ENCODE data around the gene DLG2.
"Not testable (repeated sequence)": the region's sequence is repeated elsewhere in the genome, so short reads cannot be mapped to it uniquely, and the experiment has no call there.

The DLG2 gene

DNA sequence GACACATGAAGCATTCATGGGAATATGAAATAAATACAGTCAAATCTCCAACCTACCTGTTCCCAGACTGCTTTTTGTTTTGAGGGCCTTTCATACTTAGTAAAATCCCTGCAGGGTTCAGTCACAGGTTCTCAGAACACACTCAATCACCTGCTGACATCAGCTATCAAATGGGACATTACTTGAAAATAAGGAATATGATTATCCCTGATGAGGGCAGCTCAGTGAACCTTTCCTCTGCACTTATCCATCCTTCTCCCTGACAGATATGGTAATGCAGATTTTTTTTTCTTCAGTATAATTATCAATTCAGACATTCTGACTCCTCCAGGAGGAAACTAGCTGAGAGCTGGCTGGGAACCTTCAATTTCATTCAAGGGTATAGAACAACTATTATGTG lies 1213.6 kb downstream of the DLG2 start:
- DNase-seq = no peak

DNA sequence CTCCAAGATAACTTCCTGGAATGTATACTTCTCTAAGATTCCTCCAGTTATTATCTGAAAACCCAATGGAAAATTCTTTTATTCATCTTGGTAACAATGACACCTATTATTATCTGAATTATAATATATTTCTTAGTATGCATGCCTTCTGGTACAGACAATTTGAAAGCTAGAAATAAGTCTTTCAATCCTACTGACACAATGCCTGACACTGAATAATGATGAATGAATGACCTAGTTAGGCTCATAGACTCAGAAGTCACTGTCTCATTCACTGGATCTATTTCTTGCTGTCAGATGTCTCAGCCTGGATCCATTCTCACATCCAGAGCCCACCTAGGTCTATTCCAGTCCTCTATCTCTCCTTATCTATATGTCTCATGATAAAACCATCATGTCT lies 1214.3 kb downstream of the DLG2 start:
- DNase-seq = no peak

DNA sequence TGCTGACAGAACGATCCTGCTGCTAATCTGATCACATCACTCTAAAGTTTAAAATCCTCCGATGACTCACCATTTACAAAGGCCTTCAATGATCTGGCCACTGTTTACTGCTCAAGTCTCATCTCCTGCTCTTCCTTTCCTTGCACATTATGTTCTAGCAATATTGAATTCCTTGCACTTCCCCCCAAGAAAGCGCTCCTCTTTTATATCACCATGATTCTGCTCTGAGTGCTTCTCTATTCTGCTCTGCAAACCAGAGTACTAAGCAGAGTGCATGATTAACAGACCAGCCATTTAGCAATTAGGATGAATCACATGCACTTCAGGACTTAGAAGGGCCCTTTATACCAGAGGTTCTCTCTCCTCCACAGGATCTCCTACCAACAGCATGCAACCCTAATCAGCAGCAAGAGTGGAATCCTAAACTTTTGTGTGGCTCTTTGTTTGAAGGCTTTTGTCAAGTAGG lies 1218.2 kb downstream of the DLG2 start:
- DNase-seq = no peak

DNA sequence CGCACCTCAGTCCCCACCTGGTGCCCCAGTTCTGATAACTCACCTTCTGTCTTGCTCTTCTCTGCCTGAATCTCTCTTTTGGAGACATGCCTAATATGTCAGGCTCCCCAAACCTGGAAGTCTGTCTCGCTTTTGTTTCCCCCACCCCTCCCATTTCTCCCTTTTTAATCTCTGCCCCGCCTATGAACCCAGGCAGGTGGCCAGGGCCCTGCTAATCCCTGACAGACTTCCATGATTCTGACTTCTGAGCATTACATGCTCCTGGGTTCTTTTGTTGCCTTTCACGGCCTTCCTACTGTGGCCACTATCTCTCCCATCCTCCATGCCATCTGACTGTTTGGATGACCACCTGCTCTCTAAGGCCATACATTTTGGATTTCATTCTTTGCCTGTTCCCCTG lies 1220.1 kb downstream of the DLG2 start:
- no peak for DNase-seq

DNA sequence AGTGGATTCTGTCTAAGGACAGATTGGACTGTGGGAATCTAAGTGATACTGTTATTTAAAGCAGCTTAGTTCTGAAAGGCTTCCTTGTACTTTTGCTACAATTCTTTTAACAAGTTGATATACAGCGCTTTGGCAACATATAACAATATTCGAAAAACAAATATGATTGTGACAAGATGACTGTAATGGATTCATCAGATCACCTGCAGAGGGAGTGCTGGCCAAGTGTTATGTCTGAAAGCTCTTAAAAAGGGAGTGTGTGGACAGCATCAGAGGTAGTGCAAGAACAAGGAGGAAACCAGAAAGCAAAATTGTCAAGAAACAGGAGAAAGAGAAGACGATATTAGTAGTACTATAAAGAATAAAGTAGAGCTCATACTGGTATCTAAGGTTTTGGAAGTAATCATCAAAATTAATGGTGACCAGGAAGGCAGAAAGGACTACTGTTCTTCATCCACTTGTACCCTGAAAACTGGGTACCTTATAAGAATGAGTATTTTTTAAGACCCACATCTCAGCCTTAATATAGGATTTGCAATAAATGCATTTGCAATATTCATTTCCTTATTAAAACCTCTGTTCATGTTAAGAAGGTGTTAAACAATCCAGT lies 1229.0 kb downstream of the DLG2 start:
- DNase-seq = no peak

DNA sequence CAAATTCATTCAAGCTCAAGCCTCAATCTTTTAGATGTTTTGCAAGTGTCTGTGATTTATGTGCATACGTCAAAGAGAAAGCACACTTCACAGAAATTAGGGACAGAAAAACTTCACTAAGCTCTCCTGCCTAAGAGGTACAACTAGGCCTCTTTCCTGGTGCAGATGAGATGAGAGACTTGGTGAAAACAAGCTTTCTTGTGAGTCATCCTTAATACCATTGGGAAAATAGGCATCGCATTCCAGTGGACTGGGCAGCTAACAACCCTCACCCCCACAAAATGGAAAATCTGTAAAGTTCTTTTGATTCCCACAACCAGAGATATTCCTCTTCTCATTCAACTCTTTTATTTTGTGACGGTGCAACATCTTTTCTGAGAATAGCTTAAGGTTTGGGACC lies 1230.6 kb downstream of the DLG2 start:
- no peak for DNase-seq

DNA sequence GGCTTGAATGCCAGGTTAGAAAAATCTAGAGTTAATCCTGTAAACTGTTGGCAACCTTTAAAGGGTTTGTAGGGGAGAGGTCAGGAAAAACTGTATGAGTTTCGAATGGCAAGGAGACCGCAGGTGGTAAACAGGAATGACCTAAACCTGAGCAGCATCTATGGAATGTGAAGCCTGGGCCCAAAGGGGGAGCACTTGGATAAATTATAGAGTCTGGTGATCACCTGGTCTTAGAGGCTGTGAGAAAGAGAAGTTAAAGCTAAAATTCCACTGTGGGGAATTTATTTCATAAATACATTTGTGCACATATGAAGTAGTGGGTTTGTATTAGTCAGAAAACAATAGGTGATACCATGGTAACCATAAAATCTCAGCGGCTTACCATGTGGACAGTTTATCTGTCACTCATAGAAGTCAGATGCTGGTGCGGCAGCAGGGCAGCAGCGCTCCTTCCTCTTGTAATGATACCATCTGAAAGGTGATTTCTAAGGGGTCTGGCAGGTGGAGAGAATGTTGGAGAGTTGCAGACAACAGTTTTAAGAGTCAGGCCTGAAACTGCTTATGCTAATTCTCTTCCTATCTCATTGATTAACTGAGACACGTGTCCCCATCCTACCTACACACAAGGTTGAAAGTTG lies 1236.6 kb downstream of the DLG2 start:
- no peak for DNase-seq

DNA sequence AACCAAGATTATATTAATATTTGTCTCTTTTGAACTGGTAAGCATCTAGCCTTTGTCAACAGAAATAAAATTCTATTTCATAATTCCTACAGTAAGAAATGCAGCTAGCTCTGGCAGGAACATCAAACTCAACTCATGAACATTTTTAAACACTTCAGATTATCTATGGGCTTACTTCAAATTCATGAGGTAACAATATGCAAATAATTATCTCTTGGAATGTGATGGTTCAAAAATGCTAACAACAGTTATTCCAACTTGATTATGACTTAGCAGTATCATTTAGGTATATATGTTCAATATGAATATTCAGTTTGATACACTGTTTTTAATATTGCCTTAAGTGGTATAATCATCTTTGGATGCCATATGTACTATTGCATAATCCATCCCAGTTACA lies 1237.4 kb downstream of the DLG2 start:
- no peak for DNase-seq

DNA sequence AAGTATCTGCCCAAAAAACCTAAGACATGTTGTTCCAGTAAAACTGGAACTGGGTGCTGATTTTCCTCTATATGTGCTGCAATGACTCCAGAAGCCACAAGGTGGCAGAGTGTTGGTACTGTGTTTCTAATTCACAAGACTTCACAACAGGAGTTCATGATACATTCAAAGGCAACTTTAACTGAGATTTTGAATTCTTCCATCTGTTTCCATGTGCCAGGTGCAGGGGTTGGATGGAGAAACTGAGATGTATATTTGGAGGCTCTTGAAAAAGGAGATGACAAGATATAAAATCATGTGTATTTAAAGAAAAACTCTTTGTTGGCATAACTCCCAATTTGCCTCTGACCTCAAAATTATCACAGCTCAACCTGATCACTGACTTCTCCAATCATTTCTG lies 1242.4 kb downstream of the DLG2 start:
- DNase-seq = no peak

DNA sequence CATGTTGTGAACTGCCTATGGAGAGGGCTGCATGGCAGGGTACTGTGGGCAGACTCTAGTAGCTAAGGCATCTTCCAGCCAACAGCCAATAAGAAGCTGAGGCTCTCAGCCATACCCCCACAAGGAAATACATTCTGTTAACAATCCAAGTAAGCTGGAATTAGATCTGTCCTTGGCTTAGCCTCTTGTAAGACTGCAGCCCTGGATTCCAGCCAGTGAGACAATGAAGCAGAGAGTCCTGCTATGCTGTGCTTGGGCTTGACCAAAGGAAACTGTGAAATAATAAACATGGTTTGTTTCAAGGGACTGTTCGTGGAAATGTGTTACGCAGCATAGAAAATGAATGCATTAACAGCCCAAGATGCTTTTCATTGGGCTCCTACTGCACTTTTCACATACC lies 1243.6 kb downstream of the DLG2 start:
- no peak for DNase-seq

DNA sequence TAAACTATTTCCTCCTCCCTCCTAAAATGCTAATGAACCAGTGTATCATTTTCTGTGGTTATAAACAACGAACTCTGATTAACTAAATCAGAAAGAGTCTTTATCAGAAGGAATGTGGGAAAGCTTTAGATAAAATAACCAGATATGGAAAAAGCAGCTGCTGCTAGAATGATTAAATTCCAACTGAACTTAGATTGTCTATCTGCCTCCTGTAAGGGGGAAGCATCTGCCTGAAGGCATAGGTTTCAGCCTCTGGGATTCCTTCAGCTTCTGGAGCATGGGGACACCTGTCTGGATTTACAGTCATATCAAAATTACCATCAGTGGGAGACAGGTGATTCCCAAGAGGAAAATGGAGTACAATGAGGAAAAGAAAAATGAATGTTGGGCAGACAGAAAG lies 1245.5 kb downstream of the DLG2 start:
- DNase-seq = no peak

DNA sequence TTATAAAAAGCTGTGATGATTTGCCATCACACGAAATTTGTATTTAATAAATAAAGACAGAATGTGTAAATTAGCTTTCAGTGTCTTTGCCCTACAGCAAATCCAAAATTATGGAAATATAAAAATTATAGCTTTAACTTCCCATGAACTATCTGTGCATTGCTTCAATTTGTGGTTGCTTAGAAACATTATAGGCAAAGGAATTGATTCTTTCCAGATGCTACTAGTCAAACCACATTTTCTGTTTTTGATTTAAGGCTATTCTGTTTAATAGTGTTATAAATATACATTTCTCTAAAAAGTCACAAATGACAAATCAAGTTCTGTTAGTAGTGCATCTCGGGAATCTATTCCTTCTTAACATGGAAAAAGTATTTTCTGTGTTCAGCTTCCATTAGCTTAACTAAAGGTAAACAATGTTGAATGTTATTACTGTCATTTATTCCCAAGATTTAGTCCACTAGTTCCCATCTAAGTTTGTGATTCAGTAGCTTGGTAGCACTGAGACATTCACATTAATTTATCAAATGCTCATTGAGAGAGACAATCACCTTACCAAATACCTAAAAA lies 1254.7 kb downstream of the DLG2 start:
- DNase-seq = no peak

DNA sequence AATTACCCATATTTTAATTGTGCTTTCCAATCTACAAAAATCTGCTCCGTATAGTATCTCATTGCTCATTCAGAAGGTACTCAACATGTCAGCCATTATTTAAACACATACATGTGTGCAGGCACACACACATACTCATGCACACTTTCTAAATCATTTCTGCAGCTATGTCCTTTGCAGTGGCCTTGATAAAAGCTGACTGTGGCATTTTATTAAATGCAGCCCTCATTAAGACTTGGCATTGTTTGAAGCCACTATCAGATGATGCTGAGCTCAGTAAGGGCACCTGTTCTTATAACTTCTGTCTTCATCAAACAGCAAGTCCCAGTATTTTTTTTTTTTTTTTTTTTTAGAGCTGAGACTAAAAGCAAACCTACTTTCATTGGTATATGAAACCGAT lies 1269.1 kb downstream of the DLG2 start:
- no peak for DNase-seq

DNA sequence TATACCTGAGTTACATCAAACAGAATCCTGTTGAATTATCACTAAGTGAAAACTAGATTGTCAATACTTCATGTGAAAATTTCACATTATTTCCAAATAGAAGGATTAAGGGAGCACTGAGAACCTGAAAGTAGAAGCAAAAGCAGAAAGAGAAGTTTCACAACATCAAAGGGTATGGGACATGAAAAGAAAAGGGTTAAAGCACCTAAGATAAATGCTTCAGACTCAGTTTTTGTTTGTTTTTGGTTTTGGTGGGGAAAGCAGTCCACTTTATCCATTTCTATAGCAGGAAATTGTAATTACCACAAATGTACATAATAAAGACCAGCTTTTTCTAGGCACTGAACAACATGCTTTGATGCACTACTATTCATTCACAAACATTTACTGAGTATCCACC lies 1271.2 kb downstream of the DLG2 start:
- no peak for DNase-seq

DNA sequence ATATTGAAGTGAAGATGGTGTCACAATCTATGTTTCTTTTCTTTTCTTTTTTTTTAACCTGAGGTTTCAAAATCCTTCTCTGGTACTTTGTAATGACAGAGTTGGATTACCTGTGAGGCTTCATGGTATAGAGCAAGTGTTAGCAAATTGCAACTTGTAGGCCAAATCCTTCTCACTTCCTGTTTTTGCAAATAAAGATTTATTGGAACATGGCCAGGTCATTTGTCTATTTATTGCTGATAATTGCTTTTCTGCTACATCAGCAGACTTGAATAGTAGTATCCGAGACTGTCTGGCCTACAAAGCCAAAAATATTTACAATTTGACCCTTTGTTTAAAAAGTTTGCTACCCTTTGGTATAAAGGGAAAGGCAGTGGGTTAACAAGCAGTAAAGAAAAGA lies 1281.5 kb downstream of the DLG2 start:
- no peak for DNase-seq

DNA sequence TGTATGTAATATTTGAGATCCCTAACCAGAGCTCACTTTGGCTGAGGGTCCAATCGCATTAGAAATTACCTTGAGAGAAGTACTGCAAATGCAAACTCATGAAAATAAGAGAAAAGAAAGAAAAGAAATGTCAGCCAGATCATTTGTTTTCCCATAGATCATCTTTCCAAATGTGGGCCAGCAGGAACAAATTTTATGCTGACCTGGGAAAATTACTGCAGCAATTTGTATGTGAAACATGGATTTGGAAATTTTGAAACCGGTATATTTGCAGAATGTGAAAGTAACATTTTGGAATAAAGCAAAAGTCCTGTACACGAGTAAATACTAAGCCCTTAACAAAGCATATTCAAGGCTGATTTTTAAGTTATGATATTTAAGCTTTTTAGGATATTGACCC lies 1282.1 kb downstream of the DLG2 start:
- DNase-seq = no peak

DNA sequence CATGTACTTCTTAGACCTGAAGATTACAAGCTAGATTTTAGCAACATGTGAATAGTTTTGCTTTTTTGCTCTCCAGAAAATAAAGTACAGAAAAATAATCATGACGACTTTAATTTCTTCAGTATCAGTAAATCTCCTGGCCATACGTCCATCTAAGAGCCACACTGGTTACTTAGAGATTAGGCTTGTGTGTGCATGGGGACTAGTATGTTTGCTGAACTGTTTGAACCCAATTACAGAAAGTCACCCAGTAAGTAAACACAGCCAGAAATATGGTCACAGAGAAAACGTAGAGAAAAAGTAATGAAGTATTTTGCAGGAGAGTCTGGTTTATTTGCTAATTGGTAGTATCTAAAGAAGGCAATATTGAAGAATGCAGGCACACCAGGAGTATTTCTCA lies 1287.3 kb downstream of the DLG2 start:
- no peak for DNase-seq

DNA sequence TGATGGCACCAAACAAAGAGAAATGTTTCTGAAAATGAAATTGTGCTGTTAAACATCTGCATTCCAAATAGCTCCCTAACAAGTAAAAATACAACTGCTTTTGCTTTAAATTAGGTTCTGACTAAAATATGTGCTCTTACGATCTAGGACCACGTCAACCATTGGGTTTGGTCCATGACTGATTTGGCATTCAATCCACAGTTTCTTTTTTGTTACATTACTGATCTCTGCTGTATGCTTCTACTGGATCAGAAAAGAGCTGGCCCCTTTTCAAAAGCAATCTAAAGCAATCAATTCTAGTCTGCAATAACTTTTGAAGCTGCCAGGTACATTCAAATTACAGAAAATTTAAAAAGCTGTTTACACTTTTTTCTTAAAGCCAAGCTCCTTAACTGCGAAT lies 1293.9 kb downstream of the DLG2 start:
- no peak for DNase-seq

DNA sequence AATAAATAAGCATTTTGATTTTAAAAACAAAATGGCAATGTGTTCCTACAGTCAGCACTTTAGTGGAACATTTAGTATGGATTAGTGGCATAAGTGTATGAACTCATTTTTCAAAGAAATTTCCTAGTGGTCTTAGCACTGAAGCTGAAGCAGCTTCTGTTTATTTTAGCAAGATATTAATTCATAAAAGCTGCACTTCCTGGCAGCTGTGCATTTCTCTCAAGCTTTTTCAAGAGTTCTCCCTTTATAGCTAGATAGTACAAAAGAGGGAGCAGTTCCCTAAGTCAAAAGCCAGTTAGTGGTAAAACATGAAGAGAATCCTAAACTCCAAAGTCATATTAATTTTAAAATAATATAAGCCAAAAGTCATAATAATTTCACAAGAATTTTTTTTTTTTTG lies 1304.9 kb downstream of the DLG2 start:
- DNase-seq = no peak

DNA sequence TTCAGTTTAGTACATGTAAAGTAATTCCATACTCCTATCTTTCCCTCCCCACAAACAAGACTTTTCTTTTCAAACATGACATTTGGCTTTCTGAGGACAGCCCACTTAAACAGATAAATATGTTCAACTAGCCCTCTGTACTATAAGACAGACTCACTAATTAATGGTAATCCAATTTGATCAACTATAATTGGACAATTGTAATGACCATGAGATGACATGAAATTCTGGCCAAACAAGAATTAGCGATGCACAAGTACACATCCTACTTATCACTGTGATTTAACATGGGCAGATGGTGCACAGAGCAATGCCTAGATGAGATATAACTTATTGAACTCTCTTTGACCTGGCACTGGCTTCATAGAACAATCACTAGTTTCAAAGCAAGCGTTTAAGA lies 1307.3 kb downstream of the DLG2 start:
- DNase-seq = no peak

DNA sequence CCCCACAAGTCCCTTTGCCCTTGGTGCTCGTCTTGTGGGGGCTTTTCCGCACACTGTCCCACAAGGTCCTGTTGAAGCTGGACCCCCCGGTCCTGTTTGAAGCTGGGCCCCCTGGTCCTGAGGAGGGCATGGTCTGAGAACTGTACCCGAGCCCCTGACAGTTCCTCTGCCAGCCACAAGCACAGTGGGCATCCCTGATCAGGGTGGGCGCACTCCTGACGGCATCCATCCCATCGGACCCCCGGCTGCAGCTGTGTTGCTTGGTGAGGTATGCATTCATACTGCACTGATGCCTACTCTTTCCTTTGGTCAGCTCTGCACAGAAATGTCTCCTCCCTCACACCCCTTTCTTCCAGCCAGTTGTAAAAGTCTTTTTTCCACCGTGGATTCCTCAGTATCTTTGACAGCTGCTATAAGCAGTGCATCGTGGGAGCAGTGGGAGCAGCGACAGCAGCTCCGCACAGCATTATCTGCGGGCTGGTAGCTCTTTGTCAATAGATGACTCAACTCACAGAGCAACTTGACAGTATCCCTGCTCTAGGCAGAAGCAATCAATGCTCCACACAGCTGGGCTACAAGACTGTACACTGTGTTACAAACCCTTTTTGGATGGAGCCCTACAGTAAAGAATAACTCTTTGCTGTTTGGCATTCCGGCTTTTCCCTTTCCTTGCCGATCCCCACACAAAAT lies 1310.1 kb downstream of the DLG2 start:
- DNase-seq = no peak

DNA sequence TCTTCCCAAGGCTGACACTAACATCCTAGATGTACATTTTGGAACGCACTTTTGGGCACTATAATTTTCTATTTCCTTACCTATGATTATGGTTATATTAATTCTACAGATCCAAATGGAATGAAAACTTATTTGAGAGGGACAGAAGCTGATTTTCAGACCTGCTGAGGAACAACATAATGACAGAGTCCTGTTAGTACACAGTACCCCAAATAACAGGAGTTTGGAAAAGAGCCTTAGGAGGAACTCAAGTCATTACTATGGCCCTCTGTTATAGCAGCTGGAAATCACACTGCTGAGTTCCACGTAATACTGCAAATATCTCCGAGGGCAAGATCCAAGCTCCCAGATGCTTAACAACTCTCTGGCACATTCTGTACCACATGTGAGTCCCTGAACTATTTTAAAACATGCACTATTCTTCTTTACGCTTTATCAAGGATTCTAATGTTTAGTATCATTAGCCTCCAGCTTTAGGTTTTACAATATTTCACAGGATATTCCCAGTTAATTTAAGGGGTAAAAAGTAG lies 1313.2 kb downstream of the DLG2 start:
- DNase-seq = no peak

DNA sequence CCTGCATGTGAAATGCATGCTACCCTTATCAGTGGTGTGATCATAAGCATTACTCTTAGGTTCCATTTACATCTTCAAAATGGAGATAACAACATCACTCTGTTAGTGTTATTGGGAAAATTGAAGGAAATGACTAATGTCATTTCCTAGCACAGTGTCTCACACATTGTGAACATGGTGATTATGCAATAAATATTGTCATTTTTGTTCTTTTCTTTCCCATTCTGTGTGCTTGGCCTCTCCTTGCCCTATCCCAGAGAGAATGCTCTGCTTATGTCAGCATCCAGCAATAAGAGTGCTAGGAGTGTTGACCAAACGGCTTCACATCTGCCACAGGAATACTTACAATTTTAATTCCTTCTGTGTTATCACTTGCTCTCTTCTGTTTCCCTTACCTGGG lies 1316.9 kb downstream of the DLG2 start:
- DNase-seq = no peak

DNA sequence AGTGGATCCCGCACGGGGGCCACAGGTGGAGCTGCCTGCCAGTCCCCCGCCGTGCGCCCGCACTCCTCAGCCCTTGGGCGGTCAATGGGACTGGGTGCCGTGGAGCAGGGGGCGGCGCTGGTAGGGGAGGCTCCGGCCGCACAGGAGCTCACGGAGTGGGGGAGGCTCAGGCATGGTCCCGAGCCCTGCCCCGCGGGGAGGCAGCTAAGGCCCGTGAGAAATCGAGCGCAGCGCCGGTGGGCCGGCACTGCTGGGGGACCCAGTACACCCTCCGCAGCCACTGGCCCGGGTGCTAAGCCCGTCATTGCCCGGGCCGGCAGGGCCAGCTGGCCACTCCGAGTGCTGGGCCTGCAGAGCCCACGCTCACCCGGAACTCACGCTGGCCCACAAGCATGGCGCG lies 1318.7 kb downstream of the DLG2 start:
- not testable (repeated sequence) for DNase-seq
